Measurements from ENCODE around the gene RAB5IF. TPM values are rescaled to one million over a fixed set of nuclear protein-coding genes. Genes with fewer than 3 reads are reported as not detected.

The RAB5IF gene
- total and polyA plus RNA-seq, 2 of the 13 experiments (the other 11 are each of a cell fraction or from before 2014, with no cell fraction given): 261 to 305 TPM

DNA sequence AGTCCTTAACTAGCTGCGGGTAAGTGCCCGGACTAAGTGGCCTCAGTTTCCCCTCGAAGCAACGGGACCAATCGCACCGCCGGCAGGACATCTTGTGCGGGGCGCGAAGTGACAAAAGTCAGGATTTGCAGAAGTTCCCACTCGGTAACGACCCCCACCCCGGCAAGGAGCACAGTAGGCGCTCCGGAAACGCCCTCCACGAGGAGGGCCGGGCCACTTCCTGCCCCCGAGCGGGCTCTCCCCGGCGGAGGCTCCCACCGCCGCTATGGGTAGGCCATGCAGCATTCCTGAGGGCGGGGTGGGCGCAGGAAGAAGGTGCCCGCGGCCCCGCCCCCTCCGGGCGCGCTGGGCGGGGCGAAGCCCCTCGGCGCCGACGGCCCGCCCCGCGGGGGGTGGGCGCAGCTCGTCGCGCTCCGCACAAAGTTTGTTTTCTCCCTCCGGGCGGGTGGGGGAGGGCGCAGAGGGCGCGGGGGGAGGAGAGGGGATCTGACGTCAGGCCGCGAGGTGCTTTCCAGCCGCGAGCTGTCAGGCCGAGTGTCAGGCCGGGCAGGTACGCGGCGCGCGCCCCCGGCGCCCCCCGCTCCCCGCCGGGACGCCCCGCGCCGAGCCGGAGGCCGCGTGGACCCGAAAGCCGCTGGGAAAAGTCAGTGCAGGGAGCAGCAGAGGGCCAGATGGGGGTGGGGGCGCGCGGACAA lies 32.3 kb upstream of the RAB5IF start, which contains the start of gene TGIF2 (continued):
- TF ChIP-seq NFYC (CRISPR knock-in tag; IDR thresholded peaks at IDR 0.05) (no peak; the same call in 1 of the 2 replicates), ZNF260 (CRISPR knock-in tag; IDR thresholded peaks at IDR 0.05; ENCODE audit: borderline replicate concordance, low read depth) (no peak), ZMAT3 (CRISPR knock-in tag; conservative IDR thresholded peaks at IDR 0.05) (peak; percentile 94), MAF1 (CRISPR knock-in tag; IDR thresholded peaks at IDR 0.05; ENCODE audit: borderline replicate concordance) (no peak), ZNF564 (CRISPR knock-in tag; IDR thresholded peaks at IDR 0.05) (peak; percentile 76), ZNF205 (CRISPR knock-in tag; IDR thresholded peaks at IDR 0.05) (peak; percentile 49; the same call in 1 of the 2 replicates), ZC3H4 (CRISPR knock-in tag; IDR thresholded peaks at IDR 0.05; ENCODE audit: borderline replicate concordance) (no peak), ZNF720 (CRISPR knock-in tag; IDR thresholded peaks at IDR 0.05) (no peak), ZNF20 (CRISPR knock-in tag; IDR thresholded peaks at IDR 0.05) (0 out of 2 replicates have a peak, but pooled peaks have one; percentile 34), TCF12 (IDR thresholded peaks at IDR 0.05) (no peak), TCF12 (CRISPR knock-in tag; IDR thresholded peaks at IDR 0.05) (0 out of 2 replicates have a peak, but pooled peaks have one; percentile 10), KMT2A (CRISPR knock-in tag; IDR thresholded peaks at IDR 0.05) (peak; percentile 88), ZNF34 (CRISPR knock-in tag; IDR thresholded peaks at IDR 0.05; ENCODE audit: borderline replicate concordance) (peak; percentile 12; the same call in 1 of the 2 replicates), MBNL3 (CRISPR knock-in tag; conservative IDR thresholded peaks at IDR 0.05) (no peak)
- TF ChIP-seq, protein P1, sequence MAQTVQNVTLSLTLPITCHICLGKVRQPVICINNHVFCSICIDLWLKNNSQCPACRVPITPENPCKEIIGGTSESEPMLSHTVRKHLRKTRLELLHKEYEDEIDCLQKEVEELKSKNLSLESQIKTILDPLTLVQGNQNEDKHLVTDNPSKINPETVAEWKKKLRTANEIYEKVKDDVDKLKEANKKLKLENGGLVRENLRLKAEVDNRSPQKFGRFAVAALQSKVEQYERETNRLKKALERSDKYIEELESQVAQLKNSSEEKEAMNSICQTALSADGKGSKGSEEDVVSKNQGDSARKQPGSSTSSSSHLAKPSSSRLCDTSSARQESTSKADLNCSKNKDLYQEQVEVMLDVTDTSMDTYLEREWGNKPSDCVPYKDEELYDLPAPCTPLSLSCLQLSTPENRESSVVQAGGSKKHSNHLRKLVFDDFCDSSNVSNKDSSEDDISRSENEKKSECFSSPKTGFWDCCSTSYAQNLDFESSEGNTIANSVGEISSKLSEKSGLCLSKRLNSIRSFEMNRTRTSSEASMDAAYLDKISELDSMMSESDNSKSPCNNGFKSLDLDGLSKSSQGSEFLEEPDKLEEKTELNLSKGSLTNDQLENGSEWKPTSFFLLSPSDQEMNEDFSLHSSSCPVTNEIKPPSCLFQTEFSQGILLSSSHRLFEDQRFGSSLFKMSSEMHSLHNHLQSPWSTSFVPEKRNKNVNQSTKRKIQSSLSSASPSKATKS (CRISPR knock-in tag; IDR thresholded peaks at IDR 0.05): no peak
- TF ChIP-seq, protein P2, sequence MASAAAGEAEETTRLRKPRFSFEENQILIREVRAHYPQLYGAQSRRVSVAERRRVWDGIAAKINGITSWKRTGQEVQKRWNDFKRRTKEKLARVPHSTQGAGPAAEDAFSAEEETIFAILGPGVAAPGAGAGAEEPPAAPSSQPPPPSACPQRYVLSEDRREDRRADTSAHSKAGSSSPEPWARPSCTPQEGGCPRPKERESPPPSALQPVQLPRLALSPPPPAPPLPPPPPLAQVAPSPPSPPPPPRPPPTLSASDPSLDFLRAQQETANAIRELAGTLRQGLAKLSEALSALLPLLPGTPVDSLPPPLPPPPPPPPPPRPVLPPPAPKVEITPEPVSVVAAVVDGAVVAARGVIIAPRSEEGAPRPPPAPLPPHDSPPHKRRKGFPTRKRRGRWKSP (CRISPR knock-in tag; IDR thresholded peaks at IDR 0.05): peak; percentile 79
- TF ChIP-seq, protein P3, sequence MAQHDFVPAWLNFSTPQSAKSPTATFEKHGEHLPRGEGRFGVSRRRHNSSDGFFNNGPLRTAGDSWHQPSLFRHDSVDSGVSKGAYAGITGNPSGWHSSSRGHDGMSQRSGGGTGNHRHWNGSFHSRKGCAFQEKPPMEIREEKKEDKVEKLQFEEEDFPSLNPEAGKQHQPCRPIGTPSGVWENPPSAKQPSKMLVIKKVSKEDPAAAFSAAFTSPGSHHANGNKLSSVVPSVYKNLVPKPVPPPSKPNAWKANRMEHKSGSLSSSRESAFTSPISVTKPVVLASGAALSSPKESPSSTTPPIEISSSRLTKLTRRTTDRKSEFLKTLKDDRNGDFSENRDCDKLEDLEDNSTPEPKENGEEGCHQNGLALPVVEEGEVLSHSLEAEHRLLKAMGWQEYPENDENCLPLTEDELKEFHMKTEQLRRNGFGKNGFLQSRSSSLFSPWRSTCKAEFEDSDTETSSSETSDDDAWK (CRISPR knock-in tag; IDR thresholded peaks at IDR 0.05): no peak
- TF ChIP-seq, protein P4, sequence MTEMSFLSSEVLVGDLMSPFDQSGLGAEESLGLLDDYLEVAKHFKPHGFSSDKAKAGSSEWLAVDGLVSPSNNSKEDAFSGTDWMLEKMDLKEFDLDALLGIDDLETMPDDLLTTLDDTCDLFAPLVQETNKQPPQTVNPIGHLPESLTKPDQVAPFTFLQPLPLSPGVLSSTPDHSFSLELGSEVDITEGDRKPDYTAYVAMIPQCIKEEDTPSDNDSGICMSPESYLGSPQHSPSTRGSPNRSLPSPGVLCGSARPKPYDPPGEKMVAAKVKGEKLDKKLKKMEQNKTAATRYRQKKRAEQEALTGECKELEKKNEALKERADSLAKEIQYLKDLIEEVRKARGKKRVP (CRISPR knock-in tag; IDR thresholded peaks at IDR 0.05): peak in 1 of 2 experiments; percentile 45; a peak in 1 of 4 replicates

Data from HepG2 (cell line).